ENCODE data around the gene METTL22. TPM values are rescaled to one million over a fixed set of nuclear protein-coding genes. Genes with fewer than 3 reads are reported as not detected.

Gene METTL22
- total and polyA plus RNA-seq, 10 of the 15 experiments (the other 5 are each of a cell fraction or from before 2014, with no cell fraction given), result 6.4 to 34.7 (median 18.8) TPM

- in situ Hi-C loops (cut with MboI), result no loop called here
- CTCF ChIA-PET, result no interaction called here
- no peak overlapping the region for H3K4me3 ChIP-seq
- no peaks in the 10 kb centered on the region for H3K27me3 ChIP-seq (replicated peaks in 1 of 2; ENCODE audit: control insufficient read depth in 2 of 2, insufficient read depth in 2 of 2, low read length in 1 of 2)
- H3K4me2 ChIP-seq (ENCODE audit: control insufficient read depth, insufficient read depth), result no peak overlapping the region
- POLR2A ChIA-PET, result no interaction called here
- no peak for TF ChIP-seq MEF2A (IDR thresholded peaks at IDR 0.05; ENCODE audit: insufficient read depth, low read depth, low read length)
- TF ChIP-seq PBX3 (IDR thresholded peaks at IDR 0.05; ENCODE audit: insufficient replicate concordance, low read depth, low read length), result peak; percentile 36
- no peak for TF ChIP-seq NFIC (IDR thresholded peaks at IDR 0.05; ENCODE audit: low read depth, low read length)
- peak; percentile 81 for TF ChIP-seq BCL3 (IDR thresholded peaks at IDR 0.05; ENCODE audit: borderline replicate concordance, insufficient read depth, low read depth, low read length, poor library complexity, severe bottlenecking)
- TF ChIP-seq SIX5 (IDR thresholded peaks at IDR 0.05; ENCODE audit: low read depth, low read length, severe bottlenecking), result peak; percentile 15
- TF ChIP-seq SREBF2 (IDR thresholded peaks at IDR 0.05; ENCODE audit: low read length), result no peak
- TF ChIP-seq E4F1 (IDR thresholded peaks at IDR 0.05; ENCODE audit: borderline replicate concordance, partially characterized antibody), result no peak
- TF ChIP-seq ATF2 (IDR thresholded peaks at IDR 0.05; ENCODE audit: low read length), result no peak
- no peak for TF ChIP-seq IKZF1 (conservative IDR thresholded peaks at IDR 0.05)
- DNase-seq (ENCODE audit: low read depth, low spot score), result no peak
- H3K9me3 ChIP-seq (replicated peaks; ENCODE audit: control insufficient read depth, insufficient read depth, low read length), result peaks cover 5% of the 10 kb centered on the region; the same call in 2 of the 3 replicates
- H3K36me3 ChIP-seq (ENCODE audit: control insufficient read depth in 2 of 2, insufficient read depth in 2 of 2, low read length in 1 of 2), result no peaks in the 10 kb centered on the region
- no peak overlapping the region for H2AFZ ChIP-seq (ENCODE audit: control insufficient read depth, low read depth, low read length)
- no peak overlapping the region for H3K9ac ChIP-seq (ENCODE audit: control insufficient read depth, insufficient read depth, low read length)
- no peaks in the 10 kb centered on the region for H3K79me2 ChIP-seq (ENCODE audit: control insufficient read depth, insufficient read depth, low read length)
- intact Hi-C loops (cut with micrococcal nuclease; ENCODE audit: unreplicated experiment), result no loop called here
- ATAC-seq, result peak; percentile 36; the same call in 2 of the 3 replicates
- no peaks in the 10 kb centered on the region; the same call in 1 of the 2 replicates for H4K20me1 ChIP-seq (ENCODE audit: control insufficient read depth, insufficient read depth)
- 15% methylated on average over 7 of the region's 7 CpGs for WGBS (ENCODE audit: insufficient coverage, insufficient replicate concordance, low lambda C conversion rate, missing lambda C conversion rate)
- SMC1A ChIA-PET (ENCODE audit: uncharacterized antibody, unreplicated experiment), result no interaction called here
- H3K27ac ChIP-seq (ENCODE audit: control insufficient read depth, insufficient read depth), result no peak overlapping the region
- H3K4me1 ChIP-seq (ENCODE audit: control insufficient read depth, insufficient read depth, low read length), result no peaks in the 10 kb centered on the region
- no TSS peak for BruUV-seq (replicated peaks)
- FAIRE-seq, result no peak
- RAD21 ChIA-PET (ENCODE audit: unreplicated experiment), result no interaction called here
These were observed 64.6 kb downstream of the METTL22 start for GRCh38 chr16:8686031-8686621.

Data from GM12878 (cell line).